GM23338 (cell line): ENCODE results near the gene FBXO45. TPM values are rescaled to one million over a fixed set of nuclear protein-coding genes. Genes with fewer than 3 reads are reported as not detected.

Source experiments
- ATAC-seq: fragments of 200-7000 bp; cut with Tn5 transposase; 3 replicates; pipeline ENCODE4 v1.9.1; 2020
- DNase-seq: peaks from one replicate; pipeline ENCODE4 v3.0.0-alpha.2; 2015; ENCODE audit warnings: low spot score
- H2AFZ ChIP-seq: fragments of 200-600 bp; sonication (generic); 2 replicates; pipeline ENCODE4 v1.8.0; 2016; ENCODE audit warnings: antibody characterized with exemption, mild to moderate bottlenecking, moderate library complexity
- H3F3A ChIP-seq: fragments of 200-600 bp; sonication (generic); replicated peaks from 2 replicates; pipeline ENCODE4 v1.8.0; 2017; ENCODE audit warnings: antibody characterized with exemption, mixed run types, low read depth
- H3K27ac ChIP-seq: fragments of 200-600 bp; sonication (generic); 2 replicates; pipeline ENCODE4 v1.6.1; 2016; ENCODE audit warnings: low read depth
- H3K27me3 ChIP-seq: fragments of 200-600 bp; sonication (generic); 2 replicates; pipeline ENCODE4 v1.8.0; 2016; ENCODE audit warnings: mild to moderate bottlenecking, mixed run types, moderate library complexity; ENCODE audit not compliant: insufficient read depth
- H3K36me3 ChIP-seq: fragments of 200-600 bp; sonication (generic); 2 replicates; pipeline ENCODE4 v1.8.0; 2016; ENCODE audit warnings: mild to moderate bottlenecking; ENCODE audit not compliant: insufficient read depth
- H3K4me1 ChIP-seq: fragments of 200-600 bp; sonication (generic); 2 replicates; pipeline ENCODE4 v1.8.0; 2016; ENCODE audit warnings: mild to moderate bottlenecking, moderate library complexity; ENCODE audit not compliant: insufficient read depth
- H3K4me2 ChIP-seq: fragments of 200-600 bp; sonication (generic); 2 replicates; pipeline ENCODE4 v1.7.1; 2017; ENCODE audit warnings: mixed run types
- H3K4me3 ChIP-seq: fragments of 200-600 bp; sonication (generic); 2 replicates; pipeline ENCODE4 v1.6.1; 2016; ENCODE audit warnings: mixed run types
- H3K79me2 ChIP-seq: fragments of 200-600 bp; sonication (generic); replicated peaks from 2 replicates; pipeline ENCODE4 v1.8.0; 2017; ENCODE audit warnings: mild to moderate bottlenecking; ENCODE audit not compliant: insufficient read depth
- H3K9me2 ChIP-seq: fragments of 200-600 bp; sonication (generic); 2 replicates; pipeline ENCODE4 v1.8.0; 2017; ENCODE audit not compliant: insufficient read depth
- H4K20me1 ChIP-seq: fragments of 200-600 bp; sonication (generic); replicated peaks from 2 replicates; pipeline ENCODE4 v1.8.0; 2017; ENCODE audit warnings: mild to moderate bottlenecking; ENCODE audit not compliant: insufficient read depth
- H3K27ac Mint-ChIP-seq: 2 replicates; pipeline ENCODE4 v1.8.0; 2020; ENCODE audit warnings: inconsistent platforms, mild to moderate bottlenecking, moderate library complexity, mixed read lengths
- H3K27me3 Mint-ChIP-seq: 3 replicates; pipeline ENCODE4 v1.8.0; 2022; ENCODE audit warnings: low read depth, mild to moderate bottlenecking, moderate library complexity, mixed read lengths, inconsistent platforms; ENCODE audit not compliant: insufficient read depth, poor library complexity
- H3K36me3 Mint-ChIP-seq: 3 replicates; pipeline ENCODE4 v1.8.0; 2021; ENCODE audit warnings: low read depth, mild to moderate bottlenecking, inconsistent platforms, moderate library complexity, mixed read lengths
- H3K4me1 Mint-ChIP-seq: 3 replicates; pipeline ENCODE4 v1.8.0; 2020; ENCODE audit warnings: mild to moderate bottlenecking, inconsistent platforms, mixed read lengths
- H3K4me3 Mint-ChIP-seq: 3 replicates; pipeline ENCODE4 v1.8.0; 2021; ENCODE audit warnings: moderate library complexity, mild to moderate bottlenecking, inconsistent platforms, mixed read lengths
- H3K9me3 Mint-ChIP-seq: 3 replicates; pipeline ENCODE4 v1.8.0; 2020; ENCODE audit warnings: moderate library complexity, mild to moderate bottlenecking, inconsistent platforms, mixed read lengths
- CREB1 ChIP-seq: fragments of 250-450 bp; sonication (Bioruptor Pico); IDR thresholded peaks from 2 replicates; pipeline ENCODE4 v1.5.0; 2020; ENCODE audit warnings: low read depth, mild to moderate bottlenecking, moderate library complexity
- ETS1 ChIP-seq: IDR thresholded peaks from 2 replicates; pipeline ENCODE4 v1.6.1; 2016; ENCODE audit warnings: antibody characterized with exemption
- EZH2 ChIP-seq: fragments of 200-600 bp; sonication (generic); IDR thresholded peaks from one replicate; pipeline ENCODE4 v1.8.0; 2017; ENCODE audit warnings: antibody characterized with exemption, mild to moderate bottlenecking, low read depth; ENCODE audit not compliant: unreplicated experiment
- EZH2phosphoT487 ChIP-seq: fragments of 200-600 bp; sonication (generic); IDR thresholded peaks from one replicate; pipeline ENCODE4 v1.8.1; 2018; ENCODE audit warnings: antibody characterized with exemption; ENCODE audit not compliant: unreplicated experiment
- JUNB ChIP-seq: IDR thresholded peaks from one replicate; pipeline ENCODE4 v1.6.1; 2016; ENCODE audit warnings: antibody characterized with exemption; ENCODE audit not compliant: unreplicated experiment
- NANOG ChIP-seq: IDR thresholded peaks from 2 replicates; pipeline ENCODE4 v1.6.1; 2016; ENCODE audit warnings: antibody characterized with exemption, borderline replicate concordance
- POLR2AphosphoS5 ChIP-seq: IDR thresholded peaks from 2 replicates; pipeline ENCODE4 v1.6.1; 2016; ENCODE audit warnings: antibody characterized with exemption, low read depth
- STAT1 ChIP-seq: IDR thresholded peaks from one replicate; pipeline ENCODE4 v1.6.1; 2016; ENCODE audit warnings: antibody characterized with exemption; ENCODE audit not compliant: unreplicated experiment
- ZNF114 ChIP-seq: fragments of 250-450 bp; sonication (Bioruptor Pico); IDR thresholded peaks from 2 replicates; pipeline ENCODE4 v1.5.0; 2020; ENCODE audit warnings: mild to moderate bottlenecking, moderate library complexity
- ZNF331 ChIP-seq: fragments of 250-450 bp; sonication (Bioruptor Pico); IDR thresholded peaks from 2 replicates; pipeline ENCODE4 v1.5.0; 2020; ENCODE audit warnings: low read depth, mild to moderate bottlenecking, moderate library complexity
- ZNF462 ChIP-seq: fragments of 250-450 bp; sonication (Bioruptor Pico); IDR thresholded peaks from 2 replicates; pipeline ENCODE4 v1.5.0; 2020; ENCODE audit warnings: mild to moderate bottlenecking, moderate library complexity
- polyA plus RNA-seq: library from polyadenylated mRNA; unstranded; fragments of >200 nt; fragmentation: Nextera tagmentation; extraction: Ambion mirVana; gene quantifications from 2 replicates; pipeline ENCODE4 v1.2.1, GENCODE V29; 2016
- total RNA-seq: library from RNA; depleted of rRNA; stranded (reverse); fragments of >200 nt; shearing (Covaris generic); gene quantifications from 2 replicates; pipeline ENCODE4 v1.2.3, GENCODE V29; 2014
- TF ChIP-seq, protein P1 (sequence below), 2 experiments: fragments of 200-600 bp in 1 of 2; sonication (generic) in 1 of 2; conservative IDR thresholded peaks; 2 replicates each; pipeline versions ENCODE4 v1.5.1 to v1.6.1; 2016 to 2017; ENCODE audit warnings: antibody characterized with exemption in 2 of 2, low read depth in 2 of 2, mild to moderate bottlenecking in 2 of 2, moderate library complexity in 1 of 2
- TF ChIP-seq, protein P2 (sequence below): IDR thresholded peaks from one replicate; pipeline ENCODE4 v1.6.1; 2018; ENCODE audit warnings: antibody characterized with exemption; ENCODE audit not compliant: unreplicated experiment

Gene FBXO45
- total and polyA plus RNA-seq, 2 experiments from 2014 or later, result 10.3 to 23.7 TPM

DNA sequence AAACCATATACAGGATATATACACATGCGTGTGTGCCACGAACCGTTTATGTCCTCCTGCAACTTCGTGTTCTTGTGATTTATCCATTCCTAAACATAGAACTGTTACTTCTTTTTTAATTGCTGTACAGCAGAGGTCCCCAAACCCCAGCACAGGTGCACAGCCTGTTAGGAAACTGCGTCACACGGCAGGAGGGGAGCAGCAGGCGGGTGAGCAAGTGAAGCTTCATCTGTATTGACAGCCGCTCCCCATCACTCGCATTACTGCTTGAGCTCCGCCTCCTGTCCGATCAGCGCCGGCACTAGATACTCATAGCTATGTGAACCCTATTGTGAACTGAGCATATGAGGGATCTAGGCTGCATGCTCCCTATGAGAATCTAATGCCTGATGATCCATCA, 36.1 kb downstream of the FBXO45 start:
- Histone ChIP-seq H4K20me1 (no peaks in the 10 kb centered on the region), H3F3A (no peaks in the 10 kb centered on the region), H3K79me2 (no peaks in the 10 kb centered on the region), H3K36me3 (no peaks in the 10 kb centered on the region), H3K4me3 (no peak overlapping the region), H3K9me2 (no peaks in the 10 kb centered on the region), H3K27me3 (no peaks in the 10 kb centered on the region), H3K4me1 (peaks cover 1% of the 10 kb centered on the region; the same call in 1 of the 2 replicates), H2AFZ (no peak overlapping the region), H3K27ac (no peak overlapping the region), H3K4me2 (no peak overlapping the region)
- peaks cover 8% of the 10 kb centered on the region for H3K27me3 Mint-ChIP-seq
- no peaks in the 10 kb centered on the region; the same call in 2 of the 3 replicates for H3K36me3 Mint-ChIP-seq
- no peak overlapping the region for H3K4me3 Mint-ChIP-seq
- ATAC-seq (no peak), DNase-seq (no peak)
- no peak overlapping the region for H3K27ac Mint-ChIP-seq
- no peaks in the 10 kb centered on the region for H3K9me3 Mint-ChIP-seq
- TF ChIP-seq ZNF462 (CRISPR knock-in tag) (no peak), CREB1 (CRISPR knock-in tag) (no peak), EZH2 (no peak), NANOG (no peak), ZNF331 (CRISPR knock-in tag) (no peak), POLR2AphosphoS5 (no peak), ZNF114 (CRISPR knock-in tag) (no peak), JUNB (no peak), EZH2phosphoT487 (no peak), STAT1 (no peak), ETS1 (no peak)
- TF ChIP-seq, protein P1, sequence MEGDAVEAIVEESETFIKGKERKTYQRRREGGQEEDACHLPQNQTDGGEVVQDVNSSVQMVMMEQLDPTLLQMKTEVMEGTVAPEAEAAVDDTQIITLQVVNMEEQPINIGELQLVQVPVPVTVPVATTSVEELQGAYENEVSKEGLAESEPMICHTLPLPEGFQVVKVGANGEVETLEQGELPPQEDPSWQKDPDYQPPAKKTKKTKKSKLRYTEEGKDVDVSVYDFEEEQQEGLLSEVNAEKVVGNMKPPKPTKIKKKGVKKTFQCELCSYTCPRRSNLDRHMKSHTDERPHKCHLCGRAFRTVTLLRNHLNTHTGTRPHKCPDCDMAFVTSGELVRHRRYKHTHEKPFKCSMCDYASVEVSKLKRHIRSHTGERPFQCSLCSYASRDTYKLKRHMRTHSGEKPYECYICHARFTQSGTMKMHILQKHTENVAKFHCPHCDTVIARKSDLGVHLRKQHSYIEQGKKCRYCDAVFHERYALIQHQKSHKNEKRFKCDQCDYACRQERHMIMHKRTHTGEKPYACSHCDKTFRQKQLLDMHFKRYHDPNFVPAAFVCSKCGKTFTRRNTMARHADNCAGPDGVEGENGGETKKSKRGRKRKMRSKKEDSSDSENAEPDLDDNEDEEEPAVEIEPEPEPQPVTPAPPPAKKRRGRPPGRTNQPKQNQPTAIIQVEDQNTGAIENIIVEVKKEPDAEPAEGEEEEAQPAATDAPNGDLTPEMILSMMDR (conservative IDR thresholded peaks at IDR 0.05; ENCODE audit: low read depth in 2 of 2), result no peak
- TF ChIP-seq, protein P2, sequence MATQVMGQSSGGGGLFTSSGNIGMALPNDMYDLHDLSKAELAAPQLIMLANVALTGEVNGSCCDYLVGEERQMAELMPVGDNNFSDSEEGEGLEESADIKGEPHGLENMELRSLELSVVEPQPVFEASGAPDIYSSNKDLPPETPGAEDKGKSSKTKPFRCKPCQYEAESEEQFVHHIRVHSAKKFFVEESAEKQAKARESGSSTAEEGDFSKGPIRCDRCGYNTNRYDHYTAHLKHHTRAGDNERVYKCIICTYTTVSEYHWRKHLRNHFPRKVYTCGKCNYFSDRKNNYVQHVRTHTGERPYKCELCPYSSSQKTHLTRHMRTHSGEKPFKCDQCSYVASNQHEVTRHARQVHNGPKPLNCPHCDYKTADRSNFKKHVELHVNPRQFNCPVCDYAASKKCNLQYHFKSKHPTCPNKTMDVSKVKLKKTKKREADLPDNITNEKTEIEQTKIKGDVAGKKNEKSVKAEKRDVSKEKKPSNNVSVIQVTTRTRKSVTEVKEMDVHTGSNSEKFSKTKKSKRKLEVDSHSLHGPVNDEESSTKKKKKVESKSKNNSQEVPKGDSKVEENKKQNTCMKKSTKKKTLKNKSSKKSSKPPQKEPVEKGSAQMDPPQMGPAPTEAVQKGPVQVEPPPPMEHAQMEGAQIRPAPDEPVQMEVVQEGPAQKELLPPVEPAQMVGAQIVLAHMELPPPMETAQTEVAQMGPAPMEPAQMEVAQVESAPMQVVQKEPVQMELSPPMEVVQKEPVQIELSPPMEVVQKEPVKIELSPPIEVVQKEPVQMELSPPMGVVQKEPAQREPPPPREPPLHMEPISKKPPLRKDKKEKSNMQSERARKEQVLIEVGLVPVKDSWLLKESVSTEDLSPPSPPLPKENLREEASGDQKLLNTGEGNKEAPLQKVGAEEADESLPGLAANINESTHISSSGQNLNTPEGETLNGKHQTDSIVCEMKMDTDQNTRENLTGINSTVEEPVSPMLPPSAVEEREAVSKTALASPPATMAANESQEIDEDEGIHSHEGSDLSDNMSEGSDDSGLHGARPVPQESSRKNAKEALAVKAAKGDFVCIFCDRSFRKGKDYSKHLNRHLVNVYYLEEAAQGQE, result no peak
- peaks cover 2% of the 10 kb centered on the region; the same call in 2 of the 3 replicates for H3K4me1 Mint-ChIP-seq
